ENCODE data around the gene SPIB.

GRCh38 chr19:50435221-50435620 is 16.5 kb downstream of the SPIB start:
- no peak for TF ChIP-seq CTCF (conservative IDR thresholded peaks at IDR 0.05; ENCODE audit: low read length)
- TF ChIP-seq EZH2phosphoT487 (IDR thresholded peaks at IDR 0.05; ENCODE audit: borderline replicate concordance): no peak

Data from Loucy (cell line).